Measurements from ENCODE around the gene PREP. TPM values are rescaled to one million over a fixed set of nuclear protein-coding genes. Genes with fewer than 3 reads are reported as not detected.

PREP gene
- polyA plus RNA-seq, 2 of the 4 experiments (the other 2 are of a cell fraction), result 18.9 to 29.7 TPM

GRCh38 chr6:105336986-105337385, 65.9 kb downstream of the PREP start:
- H3K4me2 ChIP-seq, result no peak overlapping the region
- H3K4me3 ChIP-seq, result no peak overlapping the region
- ATAC-seq, result no peak
- ChIA-PET POLR2A (no interaction called here), CTCF (no interaction called here)
- H3K4me1 ChIP-seq, result no peaks in the 10 kb centered on the region
- TF ChIP-seq RARB (CRISPR knock-in tag; IDR thresholded peaks at IDR 0.05) (no peak), TP53 (CRISPR knock-in tag; IDR thresholded peaks at IDR 0.05) (no peak), ZNF302 (CRISPR knock-in tag; IDR thresholded peaks at IDR 0.05) (no peak), ZFP36 (IDR thresholded peaks at IDR 0.05; ENCODE audit: borderline replicate concordance, partially characterized antibody) (no peak), RFX5 (IDR thresholded peaks at IDR 0.05) (no peak), BCL3 (IDR thresholded peaks at IDR 0.05) (no peak), POLR2AphosphoS2 (conservative IDR thresholded peaks at IDR 0.05; ENCODE audit: low read length) (no peak), RCOR1 (IDR thresholded peaks at IDR 0.05; ENCODE audit: low read depth, low read length) (no peak), FOXS1 (CRISPR knock-in tag; IDR thresholded peaks at IDR 0.05) (no peak), EHF (CRISPR knock-in tag; IDR thresholded peaks at IDR 0.05) (no peak), CBX8 (IDR thresholded peaks at IDR 0.05) (no peak), ESRRA (IDR thresholded peaks at IDR 0.05; ENCODE audit: borderline replicate concordance, low read length) (no peak), HOXB13 (CRISPR knock-in tag; IDR thresholded peaks at IDR 0.05; ENCODE audit: low read depth) (no peak)
- FAIRE-seq, result no peak
- H3K9me3 ChIP-seq, result no peaks in the 10 kb centered on the region
- DNase-seq (ENCODE audit: low read depth in 1 of 2, low spot score in 1 of 2), result no peak
- WGBS (ENCODE audit: missing lambda C conversion rate), result 93% methylated on average over 2 of the region's 2 CpGs
- H3K27ac ChIP-seq, result no peak overlapping the region

- ATAC-seq (no peak), DNase-seq (ENCODE audit: low read depth in 1 of 2, low spot score in 1 of 2) (no peak), FAIRE-seq (no peak)
- Histone ChIP-seq H3K4me2 (no peak overlapping the region), H3K4me1 (peaks cover 4% of the 10 kb centered on the region; the same call in 2 of the 3 replicates), H3K9me3 (no peaks in the 10 kb centered on the region), H3K4me3 (no peak overlapping the region), H3K27ac (no peak overlapping the region)
- 97% methylated on average over 4 of the region's 4 CpGs for WGBS (ENCODE audit: missing lambda C conversion rate)
- ChIA-PET CTCF (no interaction called here), POLR2A (no interaction called here)
- TF ChIP-seq NR3C1 (IDR thresholded peaks at IDR 0.05) (no peak), EHMT2 (IDR thresholded peaks at IDR 0.05; ENCODE audit: low read depth) (no peak), FOXS1 (CRISPR knock-in tag; IDR thresholded peaks at IDR 0.05) (no peak), CTCF (IDR thresholded peaks at IDR 0.05) (no peak), HOXA7 (CRISPR knock-in tag; IDR thresholded peaks at IDR 0.05) (no peak), TFCP2L1 (CRISPR knock-in tag; IDR thresholded peaks at IDR 0.05) (no peak), EP300 (IDR thresholded peaks at IDR 0.05) (no peak), HOXB13 (CRISPR knock-in tag; IDR thresholded peaks at IDR 0.05; ENCODE audit: low read depth) (no peak)
Observed at GRCh38 chr6:105332576-105332975, 70.3 kb downstream of the PREP start.

- ATAC-seq, result no peak
- TF ChIP-seq MYC (IDR thresholded peaks at IDR 0.05; ENCODE audit: borderline replicate concordance, low read length) (no peak), RAD21 (conservative IDR thresholded peaks at IDR 0.05 in 1 of 2, IDR thresholded peaks at IDR 0.05 in 1 of 2) (no peak), CHD2 (IDR thresholded peaks at IDR 0.05; ENCODE audit: low read length, partially characterized antibody) (no peak), FOXS1 (CRISPR knock-in tag; IDR thresholded peaks at IDR 0.05) (no peak), TFCP2L1 (CRISPR knock-in tag; IDR thresholded peaks at IDR 0.05) (no peak), CBX8 (IDR thresholded peaks at IDR 0.05) (no peak), ZC3H11A (IDR thresholded peaks at IDR 0.05) (no peak), HDAC2 (IDR thresholded peaks at IDR 0.05) (no peak), MAZ (IDR thresholded peaks at IDR 0.05; ENCODE audit: borderline replicate concordance, low read depth, low read length) (no peak)
- 86% methylated on average over 2 of the region's 4 CpGs for WGBS (ENCODE audit: missing lambda C conversion rate)
- ChIA-PET CTCF (no interaction called here), POLR2A (no interaction called here)
- Histone ChIP-seq H3K4me1 (peaks cover 11% of the 10 kb centered on the region), H3K27ac (no peak overlapping the region), H3K4me2 (no peak overlapping the region), H3K9me3 (no peaks in the 10 kb centered on the region), H3K4me3 (no peak overlapping the region)
- DNase-seq (ENCODE audit: low read depth in 1 of 2, low spot score in 1 of 2), result no peak
- FAIRE-seq, result no peak
Observed at GRCh38 chr6:105331927-105332326, 71.0 kb downstream of the PREP start.

All from A549 (cell line).